CD4-positive, alpha-beta T cell treated with Interferon gamma for 1 hour (primary cell): ENCODE results near the gene PYROXD2.

Source experiments
- DNase-seq: peaks from one replicate; pipeline ENCODE4 v3.0.0-alpha.2; 2020

PYROXD2 gene

GRCh38 chr10:98414932-98415730 lies at the start of gene PYROXD2:
PYROXD2 (minus strand) TSS chr10:98415182; CDS start chr10:98415135, 47 bp downstream.
- peak; percentile 45 for DNase-seq

DNA sequence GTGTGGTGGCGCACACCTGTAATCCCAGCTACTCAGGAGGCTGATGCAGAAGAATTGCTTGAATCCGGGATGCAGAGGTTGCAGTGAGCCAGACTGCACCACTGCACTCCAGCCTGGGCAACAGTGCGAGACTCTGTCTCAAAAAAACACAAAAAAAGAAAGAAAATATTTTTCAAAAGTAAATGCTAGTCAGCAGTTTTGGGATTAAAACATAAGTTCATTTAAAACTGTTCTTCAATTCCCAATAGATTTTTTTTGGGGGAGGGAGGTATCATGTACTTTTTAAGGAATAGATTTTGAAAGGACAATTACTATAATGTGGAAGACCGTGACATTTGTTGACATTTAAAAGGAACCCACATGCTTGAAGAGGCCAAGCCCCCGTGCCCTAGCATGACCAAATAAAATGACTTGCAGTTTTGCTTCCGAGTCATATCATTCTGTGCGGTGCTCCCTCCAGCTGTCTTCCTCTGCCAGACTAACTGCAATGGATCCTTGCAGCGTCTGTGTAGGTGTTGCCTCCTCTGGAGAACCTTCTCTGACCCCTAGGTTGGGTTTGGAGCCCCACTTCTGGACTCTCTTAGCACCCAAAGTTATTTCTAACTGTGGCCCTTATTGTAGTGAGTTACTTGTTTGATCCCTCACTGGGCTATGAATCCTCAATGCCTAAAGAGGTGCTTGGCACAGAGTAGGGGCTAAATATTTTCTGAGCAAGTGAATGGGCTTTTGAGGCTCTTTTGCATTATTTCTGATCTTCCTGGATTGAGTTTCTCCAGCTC lies 49.2 kb upstream of the PYROXD2 start:
- no peak for DNase-seq

GRCh38 chr10:98463016-98463415 lies 48.0 kb upstream of the PYROXD2 start:
- no peak for DNase-seq

GRCh38 chr10:98461500-98461842 lies 46.5 kb upstream of the PYROXD2 start:
- DNase-seq: no peak

DNA sequence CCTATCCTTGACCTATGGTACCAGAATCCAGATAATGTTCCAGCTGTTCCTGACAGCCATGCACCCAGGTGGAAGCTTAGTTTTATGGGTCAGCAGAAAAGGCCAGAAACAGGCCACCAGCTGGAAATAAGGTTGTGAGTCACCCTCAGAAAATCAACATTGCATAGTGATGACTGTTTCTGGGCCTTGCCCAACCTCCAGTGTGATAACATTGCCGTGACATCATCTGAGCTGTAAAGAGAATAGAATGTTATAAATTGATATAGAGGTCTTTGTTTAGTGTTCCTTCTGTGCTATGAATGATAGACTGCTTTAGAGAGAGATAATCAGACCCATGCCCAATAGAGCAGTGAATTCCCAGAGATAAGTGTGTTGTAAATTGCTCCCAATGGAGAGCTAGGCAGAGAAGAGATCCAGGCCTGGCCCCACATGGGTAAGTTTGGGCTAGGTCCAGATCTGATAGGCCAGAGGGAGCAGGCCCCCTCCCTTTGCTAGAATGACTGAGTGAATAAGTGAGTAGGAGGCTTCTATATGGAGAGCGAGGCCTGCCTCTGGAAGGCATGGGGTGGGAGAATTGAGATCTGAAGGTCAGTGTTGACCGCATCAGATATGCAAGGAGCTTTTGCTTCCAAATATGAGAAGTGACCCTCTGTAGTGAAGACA lies 46.0 kb upstream of the PYROXD2 start:
- DNase-seq: no peak

GRCh38 chr10:98458809-98459784 lies 44.1 kb upstream of the PYROXD2 start:
- no peak for DNase-seq

DNA sequence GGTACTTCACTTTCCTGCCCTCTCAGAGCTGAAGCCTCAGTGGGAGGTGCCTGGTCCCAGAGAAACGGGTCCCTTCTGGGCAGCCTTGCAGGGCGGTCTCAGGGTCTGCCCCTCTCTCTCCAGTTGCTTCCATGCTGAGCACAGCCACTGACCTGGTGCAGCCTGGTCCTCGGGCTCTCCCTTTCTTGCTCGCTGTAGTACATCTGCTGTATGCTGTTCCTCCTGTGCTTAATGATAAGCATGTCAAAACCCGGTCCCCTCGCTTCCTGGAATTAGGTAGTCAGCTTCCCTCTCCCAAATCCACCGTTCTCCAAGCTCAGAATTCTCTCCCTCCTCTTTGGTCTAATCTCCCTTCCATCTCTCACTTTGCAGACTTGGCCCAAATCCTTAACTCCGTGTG lies 42.7 kb upstream of the PYROXD2 start:
- DNase-seq: no peak

DNA sequence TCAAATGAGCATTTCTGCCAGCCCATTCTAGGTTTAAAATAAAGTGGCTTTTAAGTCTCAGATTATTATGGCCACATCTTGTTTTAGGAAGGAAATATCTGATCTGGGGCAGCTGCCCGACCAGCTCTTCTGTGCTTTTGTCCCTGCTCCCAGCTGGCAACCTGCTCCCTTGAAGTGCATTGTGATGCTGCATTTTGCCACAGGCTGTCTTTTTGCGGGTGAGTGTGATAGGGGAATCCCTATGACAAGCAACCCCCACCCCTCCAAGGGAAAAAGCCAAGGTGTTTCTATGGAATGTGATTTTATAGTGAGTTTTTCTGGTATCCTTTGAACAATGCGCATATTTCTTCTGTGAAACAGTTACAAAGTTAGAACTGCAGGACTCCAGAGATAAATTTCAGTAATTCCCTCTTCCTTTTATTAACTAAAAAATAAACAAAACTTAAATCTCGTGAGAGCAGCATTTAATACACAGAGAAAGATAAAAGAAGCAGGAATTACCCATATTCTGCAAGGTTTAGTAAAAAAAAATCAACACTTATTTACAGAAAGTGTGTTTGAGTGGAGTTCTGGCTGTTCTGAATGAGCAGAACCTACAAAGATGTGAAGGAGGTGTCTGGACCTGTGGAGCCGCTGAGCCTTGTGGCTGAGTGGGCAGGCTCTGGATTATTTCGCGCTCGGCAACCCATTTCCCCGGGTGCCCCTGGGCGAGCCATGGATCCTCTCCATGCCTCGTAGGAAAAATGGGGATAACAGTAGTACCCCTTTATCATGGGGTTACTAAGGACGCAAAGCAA lies 41.9 kb upstream of the PYROXD2 start:
- no peak for DNase-seq

- DNase-seq: no peak
These were observed 41.1 kb upstream of the PYROXD2 start for GRCh38 chr10:98456043-98456570.

DNA sequence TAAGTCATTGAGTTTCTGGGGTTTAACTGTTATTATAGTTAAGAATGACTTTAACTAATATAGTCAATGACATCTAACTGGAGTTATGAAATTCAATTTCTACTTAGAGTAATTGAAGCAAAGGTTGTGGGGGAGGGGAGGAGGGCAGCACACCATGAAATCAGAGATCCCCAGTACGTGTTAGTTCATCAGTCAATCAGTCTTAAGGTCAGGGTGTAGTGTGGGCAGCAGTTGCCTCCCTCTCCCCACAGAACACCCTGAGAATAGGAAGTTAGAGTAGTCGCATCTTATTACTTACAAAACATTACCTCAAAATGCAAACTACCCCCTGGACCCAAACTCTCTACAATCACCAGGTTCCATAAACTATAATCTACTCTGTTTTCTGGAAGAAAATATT lies 38.7 kb upstream of the PYROXD2 start:
- no peak for DNase-seq

DNA sequence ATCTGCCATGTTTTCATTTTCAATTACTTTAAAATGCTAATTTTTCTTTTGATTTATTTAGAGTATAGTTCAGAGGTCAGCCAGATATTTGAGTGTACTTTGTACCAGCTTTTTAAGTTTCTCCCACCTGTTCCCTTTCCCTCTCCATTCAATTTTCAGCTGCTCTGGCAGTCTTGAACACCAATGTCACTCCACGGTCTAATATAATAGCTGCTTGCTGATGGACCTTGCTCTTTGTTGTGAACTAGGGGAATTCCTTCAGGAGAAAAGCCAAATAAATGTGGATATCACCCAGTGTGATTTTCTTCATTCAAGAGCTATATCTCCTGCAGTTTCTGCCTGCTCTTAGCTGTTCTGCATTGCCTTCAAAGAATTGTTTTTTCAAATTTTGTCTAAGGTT lies 35.6 kb upstream of the PYROXD2 start:
- no peak for DNase-seq

GRCh38 chr10:98449287-98449686 lies 34.3 kb upstream of the PYROXD2 start:
- DNase-seq: no peak

DNA sequence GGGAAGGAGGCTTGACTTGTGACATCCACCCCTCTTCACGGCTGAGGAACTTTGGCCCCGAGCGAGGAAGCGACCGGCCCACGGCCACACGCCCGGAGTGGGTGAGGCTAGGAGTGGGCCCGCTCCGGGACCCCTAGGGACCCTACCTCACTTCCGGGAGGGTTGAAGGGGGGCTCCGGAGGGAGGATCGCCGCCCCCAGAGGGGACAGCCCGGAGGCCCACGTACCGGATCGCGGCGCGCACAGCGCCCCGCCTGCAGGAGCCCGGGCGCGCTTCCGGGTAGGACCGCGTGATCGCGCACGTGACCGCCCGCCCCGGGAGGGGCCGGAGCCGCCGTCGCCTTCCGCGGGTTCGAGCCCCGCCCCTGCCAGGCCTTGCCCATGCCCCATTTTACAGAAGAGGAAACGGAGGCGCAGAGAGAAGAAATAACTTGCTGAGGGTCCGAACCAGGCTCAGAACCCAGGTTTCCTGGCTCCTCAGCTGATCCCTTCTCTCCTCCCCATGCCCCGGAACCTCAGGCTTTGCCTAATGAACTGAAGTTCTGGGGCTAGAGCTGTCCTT lies 31.8 kb upstream of the PYROXD2 start, which contains the start of gene HPS1:
TSS of gene HPS1 (minus strand) at position 275 of the 561 bp plus-strand sequence. CDS start 3,695 bp downstream, outside the sequence.
- DNase-seq: peak; percentile 83

GRCh38 chr10:98446151-98446660 lies 31.2 kb upstream of the PYROXD2 start:
- DNase-seq: peak; percentile 23

DNA sequence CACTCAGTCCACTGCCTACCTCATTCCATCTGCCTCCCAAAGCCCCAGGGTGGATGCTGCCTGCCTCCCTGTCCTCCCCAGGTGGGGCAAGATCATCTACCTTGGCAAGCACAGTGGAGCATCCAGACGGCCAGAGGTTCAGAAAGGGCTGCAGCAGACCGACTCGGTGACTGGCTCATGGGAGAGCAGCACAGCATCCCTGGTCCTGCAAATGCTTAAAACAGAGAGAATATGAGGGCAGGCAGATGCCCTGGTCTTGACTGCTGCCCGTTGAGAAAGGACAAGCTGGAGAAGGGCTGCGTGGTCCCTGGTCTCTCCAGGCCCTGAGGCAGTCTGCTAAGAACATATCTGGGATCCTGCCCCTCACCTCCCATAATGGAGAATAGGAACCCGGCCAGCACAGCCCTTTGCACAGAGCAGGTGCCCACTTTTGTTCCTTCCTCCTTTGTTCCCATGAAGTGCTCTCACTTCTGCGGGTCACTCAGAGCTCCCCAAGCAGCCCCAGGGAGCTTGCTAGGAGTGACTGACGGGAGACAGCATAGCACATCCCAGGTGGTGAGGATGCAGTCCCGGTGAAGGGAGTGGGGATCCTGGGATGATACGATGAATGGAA lies 30.3 kb upstream of the PYROXD2 start:
- no peak for DNase-seq

- DNase-seq: no peak
These were observed 29.5 kb upstream of the PYROXD2 start for GRCh38 chr10:98444314-98445006.

- no peak for DNase-seq
These were observed 23.7 kb upstream of the PYROXD2 start for GRCh38 chr10:98438715-98439114.

DNA sequence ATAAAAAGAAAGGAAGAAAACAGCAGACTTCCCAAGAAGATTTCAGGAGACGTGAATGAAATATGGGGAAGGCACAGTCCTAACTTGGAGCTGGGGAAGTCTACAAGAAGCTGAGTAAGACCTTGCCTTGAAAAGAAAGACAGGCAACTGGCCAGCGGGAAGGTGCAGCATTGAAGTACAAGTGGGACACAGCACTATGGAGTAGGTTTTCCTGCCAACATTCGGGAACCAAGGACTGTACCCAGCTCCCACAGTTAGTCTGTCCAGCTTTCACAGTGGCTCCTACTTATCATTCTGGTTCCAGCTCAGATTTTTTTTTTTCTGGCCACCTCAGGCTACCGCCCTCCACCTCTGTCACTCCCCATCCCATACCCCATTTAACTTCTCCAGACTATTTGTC lies 21.7 kb upstream of the PYROXD2 start:
- no peak for DNase-seq

DNA sequence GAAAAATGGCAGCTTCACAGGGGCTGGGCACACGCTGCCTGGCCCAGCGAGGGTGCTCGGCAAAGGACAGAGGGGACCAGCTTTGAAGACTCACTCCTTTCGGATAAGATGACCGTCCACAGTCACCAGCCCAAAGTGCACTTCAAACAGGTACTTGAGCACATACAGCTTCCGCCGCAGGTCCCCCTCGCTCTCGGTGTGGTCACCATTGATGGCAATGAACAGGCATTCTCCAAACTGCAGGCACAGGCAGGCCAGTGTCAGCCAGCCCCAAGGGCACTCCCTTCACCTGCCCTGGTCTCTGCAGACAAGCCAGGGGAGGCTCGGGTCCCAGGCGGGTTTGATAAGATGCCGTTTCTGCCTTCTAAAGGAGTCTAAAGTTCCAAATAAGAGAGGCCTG lies 20.2 kb upstream of the PYROXD2 start:
- no peak for DNase-seq
